ENCODE data around the gene PHACTR3.

DNA sequence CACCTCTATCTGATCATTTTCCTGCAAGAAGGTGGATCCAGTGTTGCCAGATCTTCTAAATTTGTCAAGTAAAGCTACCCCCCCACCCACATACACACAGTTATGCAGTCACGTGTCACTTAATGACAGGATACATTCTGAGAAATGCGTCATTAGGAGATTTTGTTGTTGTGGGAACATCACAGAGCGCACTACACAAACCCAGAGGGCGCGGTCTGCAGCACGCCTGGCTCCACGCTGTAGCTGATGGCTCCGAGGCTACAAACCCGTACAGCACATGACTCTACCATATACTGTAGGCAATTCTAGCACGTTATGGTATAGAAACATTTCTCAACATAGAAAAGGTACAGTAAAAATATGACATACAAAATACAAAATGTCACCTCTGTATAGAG lies 202.2 kb downstream of the PHACTR3 start:
- TF ChIP-seq, protein P1, sequence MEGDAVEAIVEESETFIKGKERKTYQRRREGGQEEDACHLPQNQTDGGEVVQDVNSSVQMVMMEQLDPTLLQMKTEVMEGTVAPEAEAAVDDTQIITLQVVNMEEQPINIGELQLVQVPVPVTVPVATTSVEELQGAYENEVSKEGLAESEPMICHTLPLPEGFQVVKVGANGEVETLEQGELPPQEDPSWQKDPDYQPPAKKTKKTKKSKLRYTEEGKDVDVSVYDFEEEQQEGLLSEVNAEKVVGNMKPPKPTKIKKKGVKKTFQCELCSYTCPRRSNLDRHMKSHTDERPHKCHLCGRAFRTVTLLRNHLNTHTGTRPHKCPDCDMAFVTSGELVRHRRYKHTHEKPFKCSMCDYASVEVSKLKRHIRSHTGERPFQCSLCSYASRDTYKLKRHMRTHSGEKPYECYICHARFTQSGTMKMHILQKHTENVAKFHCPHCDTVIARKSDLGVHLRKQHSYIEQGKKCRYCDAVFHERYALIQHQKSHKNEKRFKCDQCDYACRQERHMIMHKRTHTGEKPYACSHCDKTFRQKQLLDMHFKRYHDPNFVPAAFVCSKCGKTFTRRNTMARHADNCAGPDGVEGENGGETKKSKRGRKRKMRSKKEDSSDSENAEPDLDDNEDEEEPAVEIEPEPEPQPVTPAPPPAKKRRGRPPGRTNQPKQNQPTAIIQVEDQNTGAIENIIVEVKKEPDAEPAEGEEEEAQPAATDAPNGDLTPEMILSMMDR (IDR thresholded peaks at IDR 0.05; ENCODE audit: low read depth, low read length, poor library complexity, severe bottlenecking): no peak
- no peak for TF ChIP-seq EZH2phosphoT487 (IDR thresholded peaks at IDR 0.05; ENCODE audit: borderline replicate concordance, low read length)
